Cardiac muscle cell (in vitro differentiated cells and primary cell): ENCODE data around the gene QPCT. TPM values are rescaled to one million over a fixed set of nuclear protein-coding genes. Genes with fewer than 3 reads are reported as not detected.

Experiments used
- DNase-seq, 2 donors: peaks; one replicate each; pipeline versions ENCODE4 v3.0.0 to v3.0.0-alpha.2; 2010 to 2017; ENCODE audit warnings: low read depth in 1 of 2, low spot score in 1 of 2
- H3K27ac ChIP-seq: fragments of 200-600 bp; sonication (generic); 2 replicates; pipeline ENCODE4 v1.5.1; 2016
- H3K27me3 ChIP-seq: fragments of 200-600 bp; sonication (generic); 2 replicates; pipeline ENCODE4 v1.6.0; 2016; ENCODE audit warnings: control low read depth
- H3K36me3 ChIP-seq: fragments of 200-600 bp; sonication (generic); 2 replicates; pipeline ENCODE4 v1.5.1; 2016; ENCODE audit warnings: control low read depth
- H3K4me1 ChIP-seq: fragments of 200-600 bp; sonication (generic); 2 replicates; pipeline ENCODE4 v1.8.1; 2017; ENCODE audit warnings: low read depth, mild to moderate bottlenecking, mixed run types
- H3K4me3 ChIP-seq: fragments of 200-600 bp; sonication (generic); 2 replicates; pipeline ENCODE4 v1.5.1; 2016; ENCODE audit warnings: mild to moderate bottlenecking
- H3K9me3 ChIP-seq: fragments of 200-600 bp; sonication (generic); 2 replicates; pipeline ENCODE4 v1.5.1; 2017; ENCODE audit warnings: low read depth, mild to moderate bottlenecking, control low read depth
- CTCF ChIP-seq: IDR thresholded peaks from 2 replicates; pipeline ENCODE4 v1.5.1; 2012; ENCODE audit warnings: low read depth, mild to moderate bottlenecking, low read length
- polyA plus RNA-seq: library from polyadenylated mRNA; unstranded; fragments of >200 nt; fragmentation: Nextera tagmentation; extraction: Ambion mirVana; gene quantifications from 2 replicates; pipeline ENCODE4 v1.2.1, GENCODE V29; 2016
- total RNA-seq: library from RNA; depleted of rRNA; stranded (reverse); fragments of >200 nt; gene quantifications from 2 replicates; pipeline ENCODE4 v1.2.3, GENCODE V29; 2016

Gene QPCT
- total and polyA plus RNA-seq, 2 experiments from 2014 or later, result 0.33 TPM; not detected in 1

- H3K36me3 ChIP-seq, result no peaks in the 10 kb centered on the region
- peaks cover 3% of the 10 kb centered on the region for H3K4me1 ChIP-seq
- H3K9me3 ChIP-seq, result no peaks in the 10 kb centered on the region
- no peaks in the 10 kb centered on the region for H3K27me3 ChIP-seq
- DNase-seq, result peak in 1 of 2 donors; percentile 30
- H3K4me3 ChIP-seq, result no peak overlapping the region
- H3K27ac ChIP-seq, result no peak overlapping the region
- TF ChIP-seq CTCF, result no peak
Observed at GRCh38 chr2:37361994-37362698, 17.7 kb downstream of the QPCT start.

- Histone ChIP-seq H3K4me1 (peaks cover 3% of the 10 kb centered on the region), H3K4me3 (no peak overlapping the region), H3K9me3 (no peaks in the 10 kb centered on the region), H3K27ac (no peak overlapping the region), H3K27me3 (no peaks in the 10 kb centered on the region), H3K36me3 (no peaks in the 10 kb centered on the region)
- TF ChIP-seq CTCF, result no peak
- DNase-seq, result no peak
Observed at GRCh38 chr2:37364351-37364750, 19.9 kb downstream of the QPCT start.

- TF ChIP-seq CTCF, result no peak
- H3K4me3 ChIP-seq, result no peak overlapping the region
- no peaks in the 10 kb centered on the region for H3K9me3 ChIP-seq
- no peaks in the 10 kb centered on the region for H3K27me3 ChIP-seq
- no peak for DNase-seq
- no peaks in the 10 kb centered on the region for H3K36me3 ChIP-seq
- no peak overlapping the region for H3K27ac ChIP-seq
- H3K4me1 ChIP-seq, result peaks cover 3% of the 10 kb centered on the region
Observed at GRCh38 chr2:37365669-37366068, 21.2 kb downstream of the QPCT start.

GRCh38 chr2:37366773-37367172 is 22.3 kb downstream of the QPCT start:
- no peak for TF ChIP-seq CTCF
- H3K4me1 ChIP-seq, result peaks cover 3% of the 10 kb centered on the region
- no peak overlapping the region for H3K27ac ChIP-seq
- H3K4me3 ChIP-seq, result no peak overlapping the region
- H3K27me3 ChIP-seq, result no peaks in the 10 kb centered on the region
- no peaks in the 10 kb centered on the region for H3K36me3 ChIP-seq
- no peaks in the 10 kb centered on the region for H3K9me3 ChIP-seq
- DNase-seq, result no peak

GRCh38 chr2:37367310-37367709 is 22.9 kb downstream of the QPCT start:
- Histone ChIP-seq H3K27ac (no peak overlapping the region), H3K4me3 (no peak overlapping the region), H3K4me1 (peaks cover under 1% of the 10 kb centered on the region), H3K36me3 (no peaks in the 10 kb centered on the region), H3K27me3 (no peaks in the 10 kb centered on the region), H3K9me3 (no peaks in the 10 kb centered on the region)
- no peak for DNase-seq
- TF ChIP-seq CTCF, result no peak

- Histone ChIP-seq H3K27ac (no peak overlapping the region), H3K4me1 (no peaks in the 10 kb centered on the region), H3K4me3 (no peak overlapping the region), H3K36me3 (no peaks in the 10 kb centered on the region), H3K27me3 (no peaks in the 10 kb centered on the region), H3K9me3 (no peaks in the 10 kb centered on the region)
- DNase-seq, result no peak
- TF ChIP-seq CTCF, result no peak
Observed at GRCh38 chr2:37367984-37368383, 23.6 kb downstream of the QPCT start.
